Body of pancreas (tissue), 4 donors: ENCODE data around the gene LAMC2. TPM values are rescaled to one million over a fixed set of nuclear protein-coding genes. Genes with fewer than 3 reads are reported as not detected.

Experiments
- ATAC-seq: fragments of 150-250 bp; one replicate; pipeline ENCODE4 v1.9.1; 2016
- DNase-seq, 4 donors: peaks; one replicate each; pipeline ENCODE4 v3.0.0-alpha.2; 2019
- H3K27ac ChIP-seq, 4 donors: fragments of 200-600 bp; sonication (generic); 1 replicate in 3 of 4; 2 replicates in 1 of 4; pipeline versions ENCODE4 v1.5.1 to v1.6.1; 2016 to 2019; ENCODE audit warnings: mild to moderate bottlenecking in 1 of 4, mixed read lengths in 1 of 4, moderate library complexity in 1 of 4
- H3K27me3 ChIP-seq, 2 donors: fragments of 200-600 bp; sonication (generic); one replicate each; pipeline ENCODE4 v1.6.0; 2016; ENCODE audit warnings: mild to moderate bottlenecking in 1 of 2
- H3K36me3 ChIP-seq, 2 donors: fragments of 200-600 bp; sonication (generic); replicated peaks in 1 of 2; 2 replicates each; pipeline ENCODE4 v1.5.1; 2016; ENCODE audit warnings: low read depth in 2 of 2; ENCODE audit not compliant: insufficient read depth in 1 of 2
- H3K4me1 ChIP-seq: fragments of 200-600 bp; sonication (generic); one replicate; pipeline ENCODE4 v1.6.0; 2016
- H3K4me3 ChIP-seq, 2 donors: fragments of 200-600 bp; sonication (generic); 1 replicate in 1 of 2; 2 replicates in 1 of 2; pipeline ENCODE4 v1.5.1; 2016 to 2019
- H3K9me3 ChIP-seq, 3 donors: fragments of 200-600 bp; sonication (generic); 1 replicate in 2 of 3; 2 replicates in 1 of 3; pipeline ENCODE4 v1.5.1; 2016
- POLR2A ChIP-seq, 3 donors: fragments of 450-650 bp; IDR thresholded peaks; one replicate each; pipeline ENCODE4 v1.6.1; 2016; ENCODE audit warnings: antibody characterized with exemption in 3 of 3, mild to moderate bottlenecking in 2 of 3
- WGBS, 2 donors: methylation state at CpG; one replicate each; pipeline ENCODE4 v1.1.5; 2017; 5-methylcytosine and 5-hydroxymethylcytosine counted together
- intact Hi-C: fragments of 100-400 bp; cut with DNase I; formaldehyde crosslinking; loops from one replicate; pipeline ENCODE4 v1.15.1; 2023
- total RNA-seq, 2 donors: library from RNA; depleted of rRNA; stranded (reverse); fragments of >200 nt; gene quantifications; one replicate each; pipeline ENCODE4 v1.1.0, GENCODE V29; 2016
- TF ChIP-seq, protein P1 (sequence below), 7 experiments: fragments of 450-650 bp in 4 of 7; fragments of 200-600 bp in 3 of 7; sonication (generic) in 3 of 7; IDR thresholded peaks; one replicate each; pipeline ENCODE4 v1.5.1; 2016 to 2019; ENCODE audit warnings: antibody characterized with exemption in 7 of 7

Gene LAMC2
- total RNA-seq, 2 donors from 2014 or later: 3.6 to 6.7 TPM

- TF ChIP-seq, protein P1, sequence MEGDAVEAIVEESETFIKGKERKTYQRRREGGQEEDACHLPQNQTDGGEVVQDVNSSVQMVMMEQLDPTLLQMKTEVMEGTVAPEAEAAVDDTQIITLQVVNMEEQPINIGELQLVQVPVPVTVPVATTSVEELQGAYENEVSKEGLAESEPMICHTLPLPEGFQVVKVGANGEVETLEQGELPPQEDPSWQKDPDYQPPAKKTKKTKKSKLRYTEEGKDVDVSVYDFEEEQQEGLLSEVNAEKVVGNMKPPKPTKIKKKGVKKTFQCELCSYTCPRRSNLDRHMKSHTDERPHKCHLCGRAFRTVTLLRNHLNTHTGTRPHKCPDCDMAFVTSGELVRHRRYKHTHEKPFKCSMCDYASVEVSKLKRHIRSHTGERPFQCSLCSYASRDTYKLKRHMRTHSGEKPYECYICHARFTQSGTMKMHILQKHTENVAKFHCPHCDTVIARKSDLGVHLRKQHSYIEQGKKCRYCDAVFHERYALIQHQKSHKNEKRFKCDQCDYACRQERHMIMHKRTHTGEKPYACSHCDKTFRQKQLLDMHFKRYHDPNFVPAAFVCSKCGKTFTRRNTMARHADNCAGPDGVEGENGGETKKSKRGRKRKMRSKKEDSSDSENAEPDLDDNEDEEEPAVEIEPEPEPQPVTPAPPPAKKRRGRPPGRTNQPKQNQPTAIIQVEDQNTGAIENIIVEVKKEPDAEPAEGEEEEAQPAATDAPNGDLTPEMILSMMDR (IDR thresholded peaks at IDR 0.05): no peak
- no peak for TF ChIP-seq POLR2A (IDR thresholded peaks at IDR 0.05)
- ATAC-seq: no peak
- Histone ChIP-seq H3K9me3 (no peaks in the 10 kb centered on the region), H3K4me1 (no peaks in the 10 kb centered on the region), H3K27me3 (no peaks in the 10 kb centered on the region), H3K27ac (no peak overlapping the region), H3K4me3 (no peak overlapping the region), H3K36me3 (no peaks in the 10 kb centered on the region)
- intact Hi-C loops: no loop called here
- no peak for DNase-seq
- WGBS, 2 donors: 89 to 91% methylated on average over 3 of the region's 3 CpGs
These were observed 37.4 kb downstream of the LAMC2 start for GRCh38 chr1:183223467-183223866.

- TF ChIP-seq, protein P1 (IDR thresholded peaks at IDR 0.05): no peak
- no peak for TF ChIP-seq POLR2A (IDR thresholded peaks at IDR 0.05)
- no peaks in the 10 kb centered on the region for H3K27me3 ChIP-seq
- no peaks in the 10 kb centered on the region for H3K4me1 ChIP-seq
- DNase-seq (no peak), ATAC-seq (no peak)
- intact Hi-C loops: no loop called here
- no peak overlapping the region for H3K4me3 ChIP-seq
- H3K36me3 ChIP-seq: no peaks in the 10 kb centered on the region
- H3K9me3 ChIP-seq: no peaks in the 10 kb centered on the region
- WGBS, 2 donors: 64 to 76% methylated on average over 4 of the region's 4 CpGs
- no peak overlapping the region for H3K27ac ChIP-seq
These were observed 40.3 kb downstream of the LAMC2 start for GRCh38 chr1:183226361-183226760.

DNA sequence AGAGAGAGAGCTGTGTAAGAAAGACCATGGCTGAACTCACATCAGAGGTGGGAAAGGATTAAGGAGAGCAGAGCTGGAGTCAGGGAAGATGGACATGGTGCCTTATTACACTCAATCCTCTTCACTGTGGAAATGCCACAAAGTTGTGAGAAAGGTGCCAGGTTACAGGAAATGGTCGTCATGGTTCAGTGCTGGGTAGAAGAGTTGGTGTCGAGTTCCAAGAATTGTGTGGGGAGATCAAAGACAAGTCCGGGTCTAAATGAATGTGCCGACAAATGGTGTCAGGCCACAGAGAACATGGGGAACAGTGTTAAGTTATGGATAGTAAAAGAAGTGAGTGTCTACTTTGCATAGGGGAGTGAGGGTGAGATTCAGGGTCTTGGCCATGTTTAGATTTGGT lies 40.9 kb downstream of the LAMC2 start:
- H3K27ac ChIP-seq: no peak overlapping the region
- no peak for ATAC-seq
- TF ChIP-seq, protein P1 (IDR thresholded peaks at IDR 0.05): no peak
- TF ChIP-seq POLR2A (IDR thresholded peaks at IDR 0.05): no peak

DNA sequence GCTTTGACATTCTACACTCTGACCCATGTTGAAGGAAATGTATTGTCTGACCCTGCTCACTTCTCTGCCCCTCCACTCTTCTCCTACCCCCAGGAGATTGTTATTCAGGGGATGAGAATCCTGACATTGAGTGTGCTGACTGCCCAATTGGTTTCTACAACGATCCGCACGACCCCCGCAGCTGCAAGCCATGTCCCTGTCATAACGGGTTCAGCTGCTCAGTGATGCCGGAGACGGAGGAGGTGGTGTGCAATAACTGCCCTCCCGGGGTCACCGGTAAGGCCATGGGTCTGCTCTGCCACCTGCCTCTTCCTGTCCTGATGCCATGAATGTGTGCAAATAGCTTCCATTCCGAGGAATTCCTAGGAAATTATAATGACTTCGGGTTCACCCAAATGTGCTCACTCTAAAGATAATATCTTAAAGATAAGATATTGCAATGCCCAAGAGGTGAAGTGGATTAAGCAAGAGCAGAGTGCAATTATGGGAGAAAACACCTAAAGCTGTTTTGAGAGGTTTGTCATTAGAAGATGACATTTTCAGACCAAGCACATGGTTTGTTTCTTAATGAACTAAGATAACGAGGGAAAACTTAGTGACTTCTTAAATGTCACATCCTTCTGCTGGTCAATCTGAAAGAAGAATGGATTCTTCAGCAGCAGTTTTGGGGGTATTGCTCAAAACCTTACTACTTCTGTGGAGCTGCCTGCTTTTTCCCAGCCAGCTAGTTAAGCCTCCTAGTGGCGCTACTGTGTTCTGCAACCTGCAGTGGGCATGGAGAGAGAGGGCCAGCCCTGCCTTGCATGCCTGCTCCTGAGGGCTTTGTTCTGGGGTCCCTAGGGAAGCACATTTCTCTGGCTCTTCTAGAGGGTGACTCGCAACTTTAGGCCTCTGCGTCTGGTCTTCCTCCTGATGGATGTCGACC lies 41.6 kb downstream of the LAMC2 start:
- 66 to 71% methylated on average over 14 to 16 of the region's 16 CpGs for WGBS, 2 donors
- no peaks in the 10 kb centered on the region for H3K9me3 ChIP-seq
- TF ChIP-seq, protein P1 (IDR thresholded peaks at IDR 0.05): peak in 6 of 7 experiments; percentile 38 to 55 (median 50)
- TF ChIP-seq POLR2A (IDR thresholded peaks at IDR 0.05): no peak
- no peak overlapping the region for H3K4me3 ChIP-seq
- DNase-seq (peak; percentile 29 to 52 (median 38)), ATAC-seq (no peak)
- intact Hi-C loops: no loop called here
- H3K27me3 ChIP-seq: no peaks in the 10 kb centered on the region
- no peaks in the 10 kb centered on the region for H3K4me1 ChIP-seq
- no peak overlapping the region for H3K27ac ChIP-seq
- no peaks in the 10 kb centered on the region for H3K36me3 ChIP-seq

More for the DNA sequence above, 40.9 kb downstream of the LAMC2 start:
- no peaks in the 10 kb centered on the region for H3K36me3 ChIP-seq
- no peaks in the 10 kb centered on the region for H3K27me3 ChIP-seq
- 63% methylated on average over 4 of the region's 4 CpGs for WGBS, 2 donors
- intact Hi-C loops: no loop called here
- no peak overlapping the region for H3K4me3 ChIP-seq
- no peaks in the 10 kb centered on the region for H3K9me3 ChIP-seq
- no peak for DNase-seq
- no peaks in the 10 kb centered on the region for H3K4me1 ChIP-seq
